ENCODE measurements around the gene RFC5.
"Not testable (repeated sequence)": the region's sequence is repeated elsewhere in the genome, so short reads cannot be mapped to it uniquely, and the experiment has no call there.

Gene RFC5

GRCh38 chr12:118065380-118065779, 48.9 kb downstream of the RFC5 start:
- DNase-seq (ENCODE audit: extremely low spot score), result no peak
- POLR2A ChIA-PET, result no interaction called here
- TF ChIP-seq CTCF (IDR thresholded peaks at IDR 0.05; ENCODE audit: control extremely low read depth, extremely low read depth, low read depth, missing control alignments), result no peak
- CTCF ChIA-PET, result interaction anchor here (1.1 to 6.9 kb wide), 16 partner anchors 8 to 208 kb away, joined by 3 to 73 read pairs (median 4); no protein-coding TSS in a partner anchor

DNA sequence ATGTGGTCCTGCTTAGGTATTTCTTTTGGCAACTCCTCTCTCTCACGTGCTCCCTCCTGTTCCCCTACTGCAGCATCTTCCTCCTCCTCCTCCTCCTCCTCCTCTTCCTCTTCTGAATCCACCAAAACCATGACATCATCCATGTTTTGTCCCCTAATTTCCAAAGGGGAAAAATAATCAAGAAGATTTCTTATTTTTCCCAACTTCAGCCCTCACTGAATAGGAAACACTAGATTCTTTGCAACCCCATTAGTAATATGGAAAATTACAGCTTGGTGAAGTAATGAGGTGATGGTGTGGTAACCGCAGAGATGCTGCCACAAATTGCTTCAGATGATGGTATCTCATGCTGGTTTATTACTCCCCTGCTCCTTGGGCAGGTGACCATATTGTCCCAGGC, 51.9 kb downstream of the RFC5 start:
- ChIA-PET CTCF (interaction anchor here (1.3 to 6.9 kb wide), 2 partner anchors 11 to 13 kb away, joined by 4 to 73 read pairs; no protein-coding TSS in a partner anchor), POLR2A (no interaction called here)
- DNase-seq (ENCODE audit: extremely low spot score), result no peak
- no peak for TF ChIP-seq CTCF (IDR thresholded peaks at IDR 0.05; ENCODE audit: control extremely low read depth, extremely low read depth, low read depth, missing control alignments)

DNA sequence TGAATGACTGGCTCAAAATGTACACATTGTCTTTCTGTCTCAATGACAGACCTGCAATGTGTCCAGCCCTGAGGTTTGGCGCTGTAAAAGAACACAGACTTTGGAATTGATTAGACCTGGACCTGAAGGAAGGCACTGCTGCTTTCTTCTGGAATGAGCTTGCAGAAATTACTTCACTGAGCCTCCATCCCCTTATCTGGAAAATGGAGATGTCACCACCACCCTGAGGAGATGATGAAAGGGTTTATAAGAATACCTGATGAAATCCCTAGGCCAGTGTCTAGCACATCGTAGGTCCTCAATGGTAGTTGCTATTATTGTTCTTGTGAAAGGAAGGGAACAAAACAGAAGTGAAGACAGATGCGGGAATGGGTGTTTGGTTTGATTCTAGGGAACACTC, 54.1 kb downstream of the RFC5 start:
- TF ChIP-seq CTCF (IDR thresholded peaks at IDR 0.05; ENCODE audit: control extremely low read depth, extremely low read depth, low read depth, missing control alignments), result no peak
- no peak for DNase-seq (ENCODE audit: extremely low spot score)
- ChIA-PET CTCF (interaction anchor here (1.2 to 1.3 kb wide), 2 partner anchors 8 to 38 kb away, joined by 3 read pairs; no protein-coding TSS in a partner anchor), POLR2A (no interaction called here)

GRCh38 chr12:118073768-118074167, 57.3 kb downstream of the RFC5 start:
- DNase-seq (ENCODE audit: extremely low spot score), result no peak
- CTCF ChIA-PET, result interaction anchor here (1.1 to 2.5 kb wide), 4 partner anchors 8 to 302 kb away, joined by 3 to 14 read pairs (median 4); partner anchors contain the start of gene SUDS3
- POLR2A ChIA-PET, result no interaction called here
- TF ChIP-seq CTCF (IDR thresholded peaks at IDR 0.05; ENCODE audit: control extremely low read depth, extremely low read depth, low read depth, missing control alignments), result no peak

- CTCF ChIA-PET, result interaction anchor here (0.8 to 1.5 kb wide), 2 partner anchors 8 to 224 kb away, joined by 3 to 8 read pairs; no protein-coding TSS in a partner anchor
- POLR2A ChIA-PET; DNase-seq (ENCODE audit: extremely low spot score): not testable (repeated sequence)
Observed at GRCh38 chr12:118081521-118081920, 65.0 kb downstream of the RFC5 start.
